Transverse colon (tissue), 4 donors: ENCODE results near the gene ADAMTSL4. TPM values are rescaled to one million over a fixed set of nuclear protein-coding genes. Genes with fewer than 3 reads are reported as not detected.
"Not testable (repeated sequence)": the region's sequence is repeated elsewhere in the genome, so short reads cannot be mapped to it uniquely, and the experiment has no call there.

Source experiments
- DNase-seq: peaks from one replicate; pipeline ENCODE4 v3.0.0-alpha.2; 2019
- H3K27ac ChIP-seq, 4 donors: fragments of 200-600 bp; sonication (generic); 2 replicates each; pipeline ENCODE4 v1.5.1; 2016 to 2018; ENCODE audit warnings: inconsistent platforms in 4 of 4
- H3K27me3 ChIP-seq: fragments of 200-600 bp; sonication (generic); 2 replicates; pipeline ENCODE4 v1.5.1; 2017; ENCODE audit warnings: inconsistent platforms
- H3K36me3 ChIP-seq, 4 donors: fragments of 200-600 bp; sonication (generic); 2 replicates each; pipeline ENCODE4 v1.5.1; 2017 to 2019; ENCODE audit warnings: inconsistent platforms in 4 of 4
- H3K4me1 ChIP-seq, 4 donors: fragments of 200-600 bp; sonication (generic); 2 replicates each; pipeline ENCODE4 v1.5.1; 2017 to 2020; ENCODE audit warnings: inconsistent platforms in 4 of 4
- H3K4me3 ChIP-seq, 4 donors: fragments of 200-600 bp; sonication (generic); 1 replicate in 1 of 4; 2 replicates in 3 of 4; pipeline versions ENCODE4 v1.5.1 to v1.6.1; 2017 to 2019; ENCODE audit warnings: inconsistent platforms in 4 of 4
- H3K9me3 ChIP-seq, 2 donors: fragments of 200-600 bp; sonication (generic); 2 replicates each; pipeline ENCODE4 v1.5.1; 2017 to 2019; ENCODE audit warnings: inconsistent platforms in 2 of 2
- EP300 ChIP-seq: sonication (generic); formaldehyde crosslinking; IDR thresholded peaks from one replicate; pipeline ENCODE4 v1.6.1; 2017; ENCODE audit warnings: antibody characterized with exemption, low read depth
- POLR2A ChIP-seq: fragments of 450-650 bp; IDR thresholded peaks from one replicate; pipeline ENCODE4 v1.6.1; 2016; ENCODE audit warnings: antibody characterized with exemption, mild to moderate bottlenecking, moderate library complexity
- POLR2AphosphoS5 ChIP-seq, 3 donors: sonication (generic); formaldehyde crosslinking; IDR thresholded peaks; one replicate each; pipeline ENCODE4 v1.6.1; 2016; ENCODE audit warnings: antibody characterized with exemption in 3 of 3
- WGBS, 2 donors: methylation state at CpG; one replicate each; pipeline ENCODE4 v1.1.5; 2018; ENCODE audit warnings: low coverage in 1 of 2; 5-methylcytosine and 5-hydroxymethylcytosine counted together
- in situ Hi-C, 4 donors: fragments of 200-750 bp; cut with MboI; loops; one replicate each; pipeline versions ENCODE4 v1.15.0 to v1.15.1; 2017; ENCODE audit warnings: low sequenced_read_pairs in 3 of 4, low pct_ligation_motif_present in 1 of 4, low pct_unique_long_range_greater_than_20kb in 1 of 4
- intact Hi-C: fragments of 100-400 bp; cut with DNase I; formaldehyde crosslinking; loops from one replicate; pipeline ENCODE4 v1.15.1; 2023; ENCODE audit warnings: low total_unique reads
- total RNA-seq, 4 donors: library from RNA; depleted of rRNA; stranded (reverse); fragments of >200 nt; gene quantifications; one replicate each; pipeline ENCODE4 v1.1.0, GENCODE V29; 2016
- TF ChIP-seq, protein P1 (sequence below), 5 experiments: fragments of 200-600 bp in 3 of 5; fragments of 450-650 bp in 2 of 5; sonication (generic) in 3 of 5; IDR thresholded peaks; 1 replicate in 2 of 5; 2 replicates in 3 of 5; pipeline ENCODE4 v1.5.1; 2016 to 2017; ENCODE audit warnings: antibody characterized with exemption in 5 of 5, inconsistent platforms in 3 of 5, mild to moderate bottlenecking in 2 of 5, moderate library complexity in 1 of 5

Gene ADAMTSL4
- total RNA-seq, 4 donors from 2014 or later: 7.2 to 26.2 (median 16.3) TPM

DNA sequence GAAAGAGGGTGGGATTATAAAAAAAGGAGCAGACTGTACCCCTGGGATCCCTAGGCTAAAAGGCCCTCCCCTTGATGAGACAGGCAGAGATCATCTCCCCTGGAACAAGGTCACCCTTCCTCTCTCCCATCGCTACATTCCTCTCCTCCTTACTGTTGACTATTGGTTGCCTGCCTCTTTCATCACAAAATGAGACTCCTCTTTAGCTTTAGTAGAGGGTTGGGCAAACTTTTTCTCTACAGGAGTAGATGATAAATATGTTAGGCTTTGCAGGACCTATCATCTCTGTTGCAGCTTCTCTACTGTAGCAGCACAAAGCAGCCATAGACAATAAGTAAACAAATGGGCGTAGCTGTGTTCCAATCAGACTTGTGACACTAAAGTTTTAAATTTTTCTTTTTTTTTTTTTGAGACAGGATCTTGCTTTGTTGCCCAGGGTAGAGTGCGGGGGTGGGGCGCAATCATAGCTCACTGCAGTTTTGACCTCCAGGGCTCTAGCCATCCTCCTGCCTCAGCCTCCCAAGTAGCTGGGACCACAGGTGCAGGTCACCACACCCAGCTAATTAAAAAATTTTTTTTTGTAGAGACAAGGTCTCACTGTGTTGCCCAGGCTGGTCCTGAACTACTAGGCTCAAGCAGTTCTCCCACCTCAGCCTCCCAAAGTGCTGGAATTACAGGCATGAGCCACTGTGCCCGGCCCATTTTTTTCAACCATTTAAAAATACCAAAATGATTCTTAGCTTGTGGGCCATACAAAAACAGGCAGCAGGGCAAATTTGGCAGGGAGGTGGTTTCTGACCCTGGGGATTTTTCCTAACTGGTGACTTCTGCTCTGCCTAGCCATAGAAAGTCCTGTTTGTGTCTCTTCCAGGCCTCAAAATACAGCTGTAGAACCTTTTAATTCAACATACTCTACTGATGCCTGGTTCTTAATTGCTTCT is 15.1 kb downstream of the ADAMTSL4 start:
- no peaks in the 10 kb centered on the region for H3K36me3 ChIP-seq
- no peaks in the 10 kb centered on the region for H3K9me3 ChIP-seq
- intact Hi-C loops: loop anchor here (5.0 kb wide), 1 partner anchor 53 kb away; no protein-coding TSS in a partner anchor
- H3K4me1 ChIP-seq: peaks cover 69 to 94% (median 88%) of the 10 kb centered on the region in 4 donors
- no peaks in the 10 kb centered on the region for H3K27me3 ChIP-seq
- H3K4me3 ChIP-seq: peak overlapping the region in 1 of 4 donors; percentile 15
- 61 to 62% methylated on average over 2 to 5 of the region's 5 CpGs for WGBS, 2 donors
- in situ Hi-C loops: loop anchor here in 1 of 4 donors (10.0 kb wide), 1 partner anchor 50 kb away; no protein-coding TSS in a partner anchor
- TF ChIP-seq POLR2AphosphoS5 (IDR thresholded peaks at IDR 0.05): peak in 1 of 3 donors; percentile 3
- TF ChIP-seq POLR2A: no peak
- TF ChIP-seq EP300: no peak
- TF ChIP-seq, protein P1, sequence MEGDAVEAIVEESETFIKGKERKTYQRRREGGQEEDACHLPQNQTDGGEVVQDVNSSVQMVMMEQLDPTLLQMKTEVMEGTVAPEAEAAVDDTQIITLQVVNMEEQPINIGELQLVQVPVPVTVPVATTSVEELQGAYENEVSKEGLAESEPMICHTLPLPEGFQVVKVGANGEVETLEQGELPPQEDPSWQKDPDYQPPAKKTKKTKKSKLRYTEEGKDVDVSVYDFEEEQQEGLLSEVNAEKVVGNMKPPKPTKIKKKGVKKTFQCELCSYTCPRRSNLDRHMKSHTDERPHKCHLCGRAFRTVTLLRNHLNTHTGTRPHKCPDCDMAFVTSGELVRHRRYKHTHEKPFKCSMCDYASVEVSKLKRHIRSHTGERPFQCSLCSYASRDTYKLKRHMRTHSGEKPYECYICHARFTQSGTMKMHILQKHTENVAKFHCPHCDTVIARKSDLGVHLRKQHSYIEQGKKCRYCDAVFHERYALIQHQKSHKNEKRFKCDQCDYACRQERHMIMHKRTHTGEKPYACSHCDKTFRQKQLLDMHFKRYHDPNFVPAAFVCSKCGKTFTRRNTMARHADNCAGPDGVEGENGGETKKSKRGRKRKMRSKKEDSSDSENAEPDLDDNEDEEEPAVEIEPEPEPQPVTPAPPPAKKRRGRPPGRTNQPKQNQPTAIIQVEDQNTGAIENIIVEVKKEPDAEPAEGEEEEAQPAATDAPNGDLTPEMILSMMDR (IDR thresholded peaks at IDR 0.05): no peak
- peak overlapping the region; percentile 98 to 99 (median 98) for H3K27ac ChIP-seq
- DNase-seq: peak; percentile 53

DNA sequence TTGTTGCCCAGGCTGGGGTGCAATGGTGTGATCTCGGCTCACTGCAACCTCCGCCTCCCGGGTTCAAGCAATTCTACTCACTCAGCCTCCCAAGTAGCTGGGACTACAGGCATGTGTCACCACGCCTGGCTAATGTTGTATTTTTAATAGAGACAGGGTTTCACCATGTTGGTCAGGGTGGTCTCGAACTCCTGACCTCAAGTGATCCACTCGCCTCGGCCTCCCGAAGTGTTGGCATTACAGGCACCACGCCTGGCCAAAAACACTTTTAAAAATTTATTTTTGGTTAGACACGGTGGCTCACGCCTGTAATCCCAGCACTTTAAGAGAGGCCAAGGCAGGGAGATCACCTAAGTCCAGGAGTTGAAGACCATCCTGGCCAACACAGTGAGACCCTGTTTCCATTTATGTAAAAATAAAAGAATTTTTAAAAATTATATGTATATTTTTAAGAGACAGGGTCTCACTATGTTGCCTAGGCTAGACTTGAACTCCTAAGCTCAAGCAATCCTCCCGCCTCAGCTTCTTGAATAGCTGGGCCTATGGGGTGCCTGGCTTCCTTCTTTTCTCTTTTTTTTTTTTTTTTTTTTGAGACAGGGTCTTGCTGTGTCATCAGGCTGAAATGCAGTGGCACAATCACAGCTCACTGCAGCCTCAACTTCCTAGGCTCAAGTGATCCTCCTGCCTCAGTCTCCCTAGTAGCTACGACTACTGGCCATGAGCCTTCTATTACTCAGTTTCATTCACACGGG is 16.2 kb downstream of the ADAMTSL4 start:
- H3K27me3 ChIP-seq, DNase-seq, H3K4me3 ChIP-seq, H3K36me3 ChIP-seq, H3K9me3 ChIP-seq, intact Hi-C loops: not testable (repeated sequence)
- peaks cover 74 to 94% (median 88%) of the 10 kb centered on the region in 4 donors for H3K4me1 ChIP-seq
- in situ Hi-C loops: loop anchor here in 3 of 4 donors (5.0 to 10.0 kb wide), 3 partner anchors 47 to 52 kb away; no protein-coding TSS in a partner anchor
- peak overlapping the region; percentile 98 to 99 (median 98) for H3K27ac ChIP-seq
- WGBS, 2 donors: 81 to 84% methylated on average over 5 to 14 of the region's 14 CpGs

DNA sequence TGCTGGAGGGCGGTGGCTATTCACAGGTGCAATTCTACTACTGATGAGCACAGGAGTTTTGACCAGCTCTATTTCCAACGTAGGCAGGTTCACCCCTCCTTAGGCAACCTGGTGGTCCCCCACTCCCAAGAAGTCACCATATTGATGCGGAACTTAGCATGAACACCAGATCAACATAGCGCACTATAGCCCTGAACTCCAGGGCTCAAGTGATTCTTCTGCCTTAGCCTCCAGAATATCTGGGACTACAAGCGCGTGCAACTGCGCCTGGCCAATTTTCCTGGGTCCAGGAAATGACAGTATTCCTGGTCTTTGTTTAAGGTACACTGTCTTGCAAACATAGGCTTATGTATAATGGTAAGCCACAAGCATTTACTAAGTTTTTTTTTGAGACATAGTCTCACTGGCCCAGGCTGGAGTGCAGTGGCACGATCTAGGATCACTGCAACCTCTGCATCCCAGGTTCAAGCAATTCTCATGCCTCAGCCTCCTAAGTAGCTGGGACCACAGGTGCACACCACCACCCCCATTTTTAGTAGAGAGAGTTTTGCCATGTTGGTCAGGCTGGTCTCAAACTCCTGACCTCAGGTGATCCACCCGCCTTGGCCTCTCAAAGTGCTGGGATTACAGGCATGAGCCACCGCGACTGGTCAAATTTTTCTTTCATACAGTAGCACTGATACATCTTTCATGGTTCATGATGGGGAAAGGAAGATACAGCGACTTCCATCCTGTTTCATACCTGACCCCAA is 17.6 kb downstream of the ADAMTSL4 start:
- in situ Hi-C loops (loop anchor here in 3 of 4 donors (5.0 to 10.0 kb wide), 3 partner anchors 46 to 51 kb away; no protein-coding TSS in a partner anchor), intact Hi-C loops (no loop called here)
- WGBS, 2 donors: 75% methylated on average over 2 to 12 of the region's 12 CpGs
- no peak for DNase-seq
- Histone ChIP-seq H3K4me1 (peaks cover 80 to 99% (median 91%) of the 10 kb centered on the region in 4 donors), H3K27ac (peak overlapping the region; percentile 98 to 99 (median 98)), H3K36me3 (no peaks in the 10 kb centered on the region), H3K27me3 (no peaks in the 10 kb centered on the region), H3K4me3 (peak overlapping the region in 1 of 4 donors; percentile 41), H3K9me3 (no peaks in the 10 kb centered on the region)
- TF ChIP-seq, protein P1 (IDR thresholded peaks at IDR 0.05): no peak
- TF ChIP-seq POLR2A (peak; percentile 34), EP300 (no peak)

DNA sequence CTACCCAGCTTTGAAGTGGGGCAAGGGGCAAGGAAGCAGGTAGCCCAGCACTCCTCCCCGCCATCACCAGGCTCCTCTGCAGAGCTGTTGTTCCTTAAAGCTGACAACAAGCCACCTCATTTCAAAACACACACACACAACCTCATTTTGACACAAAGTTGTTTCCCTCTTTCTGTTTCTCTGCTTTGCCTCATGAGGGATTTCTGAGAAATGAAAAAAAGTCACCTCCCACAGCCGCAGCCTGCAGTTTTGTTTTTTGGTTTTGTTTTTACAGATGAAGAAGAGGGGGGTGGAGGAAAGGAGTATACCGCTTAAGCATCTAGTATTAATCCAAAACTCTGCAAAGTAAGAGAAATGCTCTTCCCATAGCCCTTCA is 18.1 kb downstream of the ADAMTSL4 start:
- Histone ChIP-seq H3K36me3 (peaks cover 0 to 3% (median 1%) of the 10 kb centered on the region in 4 donors), H3K4me1 (peaks cover 78 to 100% (median 90%) of the 10 kb centered on the region in 4 donors), H3K27ac (peak overlapping the region; percentile 98 to 99 (median 98)), H3K9me3 (no peaks in the 10 kb centered on the region), H3K27me3 (no peaks in the 10 kb centered on the region), H3K4me3 (peak overlapping the region in 3 of 4 donors; percentile 3 to 41 (median 15))
- peak; percentile 40 for DNase-seq
- no peak for TF ChIP-seq EP300
- no peak for TF ChIP-seq POLR2AphosphoS5 (IDR thresholded peaks at IDR 0.05)
- TF ChIP-seq POLR2A: peak; percentile 6
- TF ChIP-seq, protein P1 (IDR thresholded peaks at IDR 0.05): no peak
- in situ Hi-C loops: loop anchor here in 3 of 4 donors (5.0 to 10.0 kb wide), 3 partner anchors 45 to 50 kb away; no protein-coding TSS in a partner anchor
- intact Hi-C loops: no loop called here
- WGBS, 2 donors: 7 to 17% methylated on average over 3 of the region's 3 CpGs
